HG02571 (cell line): ENCODE data around the gene TRIM7.

Experiments used
- ATAC-seq: cut with Tn5 transposase; IDR thresholded peaks from one replicate; pipeline ENCODE4 v1.9.1; 2021; ENCODE audit warnings: mild to moderate bottlenecking, moderate library complexity; ENCODE audit not compliant: unreplicated experiment

Gene TRIM7

DNA sequence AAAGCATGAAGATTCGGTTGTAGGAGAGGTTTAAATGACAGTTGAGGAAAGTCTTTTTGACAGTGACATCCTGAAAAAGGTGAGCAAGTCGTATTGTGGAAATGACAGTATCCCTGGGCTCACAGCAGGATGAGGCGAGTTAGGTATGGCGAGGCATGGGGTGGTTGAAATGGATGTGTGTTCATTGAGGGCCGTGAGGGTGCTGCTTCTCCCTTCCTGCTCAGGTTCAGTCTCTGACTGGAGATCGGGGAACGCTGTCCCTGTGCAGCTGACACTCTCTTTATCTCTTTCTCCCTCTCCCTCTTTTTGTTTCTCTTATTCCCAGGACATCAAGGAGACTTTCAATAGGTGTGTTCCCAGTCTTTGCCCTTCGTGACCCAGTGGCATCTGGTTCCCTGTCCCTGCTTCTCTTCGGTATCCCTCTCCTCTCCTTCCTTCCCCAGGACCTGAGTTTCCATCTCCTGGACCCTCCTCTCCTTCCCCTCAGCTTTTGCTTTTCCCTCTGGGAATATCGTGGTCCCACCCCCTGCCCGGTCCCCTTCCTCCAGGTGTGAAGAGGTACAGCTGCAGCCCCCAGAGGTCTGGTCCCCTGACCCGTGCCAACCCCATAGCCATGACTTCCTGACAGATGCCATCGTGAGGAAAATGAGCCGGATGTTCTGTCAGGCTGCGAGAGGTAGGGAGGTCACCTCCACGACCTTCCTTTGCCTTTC lies 28.2 kb upstream of the TRIM7 start:
- no peak for ATAC-seq

DNA sequence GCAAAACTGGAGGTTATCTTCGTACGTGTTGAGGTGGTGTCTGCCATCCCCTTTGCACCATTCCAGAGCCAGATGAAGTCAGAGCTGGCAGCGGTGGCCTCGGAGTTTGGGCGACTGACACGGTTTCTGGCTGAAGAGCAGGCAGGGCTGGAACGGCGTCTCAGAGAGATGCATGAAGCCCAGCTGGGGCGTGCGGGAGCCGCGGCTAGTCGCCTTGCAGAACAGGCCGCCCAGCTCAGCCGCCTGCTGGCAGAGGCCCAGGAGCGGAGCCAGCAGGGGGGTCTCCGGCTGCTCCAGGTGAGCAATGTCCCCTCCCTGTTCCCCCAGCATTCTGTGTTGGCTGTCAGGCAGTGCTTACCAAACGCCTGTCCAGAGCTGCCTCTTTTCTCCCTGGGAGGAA lies 27.6 kb upstream of the TRIM7 start:
- no peak for ATAC-seq

DNA sequence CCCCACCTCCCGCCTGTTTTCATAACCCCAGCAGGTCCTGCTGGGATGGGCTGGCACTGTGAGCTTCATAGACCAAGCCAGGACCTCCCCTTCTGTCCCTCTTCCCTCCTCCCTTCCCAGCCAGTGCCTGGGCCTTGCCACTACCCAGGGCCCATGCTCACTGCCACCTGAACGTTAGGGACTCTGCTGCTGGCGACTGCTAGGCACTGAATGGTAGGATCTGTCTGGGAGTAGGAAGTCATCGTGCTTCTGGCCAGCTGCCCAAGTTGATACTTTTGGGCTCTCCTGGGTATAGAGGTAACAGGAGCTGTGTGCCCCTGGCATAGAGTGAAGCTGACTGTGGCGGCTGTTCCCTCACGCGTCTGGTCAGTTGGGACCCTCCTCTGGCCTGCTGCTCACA lies 26.4 kb upstream of the TRIM7 start:
- ATAC-seq: no peak

DNA sequence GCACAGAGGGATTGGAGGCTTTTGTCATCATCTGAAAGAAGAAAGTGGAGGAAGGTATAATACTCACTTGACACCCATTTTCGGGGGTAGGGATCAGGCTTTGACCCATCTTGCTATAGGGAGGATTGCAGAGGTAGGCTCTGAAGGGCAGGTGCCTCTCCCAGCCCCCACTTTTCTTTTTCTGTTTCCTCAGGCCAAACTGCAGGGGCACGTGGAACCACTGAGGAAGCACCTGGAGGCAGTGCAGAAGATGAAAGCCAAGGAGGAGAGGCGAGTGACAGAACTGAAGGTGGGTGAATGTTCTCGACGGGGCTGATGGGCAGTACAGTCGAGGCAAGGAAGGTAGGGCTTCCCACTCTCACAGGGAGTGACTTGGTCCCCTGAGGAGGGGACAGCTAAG lies 25.6 kb upstream of the TRIM7 start:
- ATAC-seq: no peak

DNA sequence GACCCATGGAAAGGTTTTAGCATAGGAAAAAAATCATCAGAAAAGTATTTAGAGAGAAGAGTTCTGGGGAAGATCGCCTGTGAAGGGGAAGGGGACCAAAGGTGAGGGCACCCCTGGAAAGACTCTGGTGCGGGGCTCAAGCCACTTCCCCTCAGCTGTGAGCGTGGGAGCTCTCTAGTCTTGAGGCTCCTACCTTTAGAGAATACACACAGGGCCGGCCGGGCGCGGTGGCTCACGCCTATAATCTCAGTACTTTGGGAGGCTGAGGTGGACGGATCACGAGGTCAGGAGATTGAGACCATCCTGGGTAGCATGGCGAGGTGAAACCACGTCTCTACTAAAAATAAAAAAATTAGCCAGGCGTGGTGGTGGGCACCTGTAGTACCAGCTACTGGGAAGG lies 25.0 kb upstream of the TRIM7 start:
- no peak for ATAC-seq

DNA sequence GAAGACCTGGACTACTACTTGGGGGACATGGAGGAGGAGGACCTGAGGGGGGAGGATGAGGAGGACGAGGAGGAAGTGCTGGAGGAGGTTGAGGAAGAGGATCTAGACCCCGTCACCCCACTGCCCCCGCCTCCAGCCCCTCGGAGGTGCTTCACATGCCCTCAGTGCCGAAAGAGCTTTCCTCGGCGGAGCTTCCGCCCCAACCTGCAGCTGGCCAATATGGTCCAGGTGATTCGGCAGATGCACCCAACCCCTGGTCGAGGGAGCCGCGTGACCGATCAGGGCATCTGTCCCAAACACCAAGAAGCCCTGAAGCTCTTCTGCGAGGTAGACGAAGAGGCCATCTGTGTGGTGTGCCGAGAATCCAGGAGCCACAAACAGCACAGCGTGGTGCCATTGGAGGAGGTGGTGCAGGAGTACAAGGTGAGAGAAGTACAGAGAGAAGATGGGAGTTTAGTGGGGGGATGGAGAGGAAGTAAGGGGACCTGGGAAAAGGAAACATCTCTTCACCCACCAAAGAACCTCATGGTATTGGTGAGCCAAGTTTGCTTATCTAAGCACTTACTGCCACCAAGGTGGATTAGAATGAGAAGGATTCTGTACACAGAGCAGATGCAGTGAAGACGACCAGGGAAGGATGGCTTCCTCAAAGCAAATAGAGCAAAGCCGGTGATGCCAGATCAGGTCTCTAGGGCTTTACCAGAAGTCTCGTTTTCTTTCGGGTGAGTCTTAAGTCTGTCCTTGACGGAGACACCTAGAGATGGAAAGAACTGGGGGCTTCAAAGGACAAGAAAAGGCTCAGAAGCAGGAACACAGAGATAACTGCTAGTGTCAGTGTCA lies 19.6 kb upstream of the TRIM7 start:
- no peak for ATAC-seq

DNA sequence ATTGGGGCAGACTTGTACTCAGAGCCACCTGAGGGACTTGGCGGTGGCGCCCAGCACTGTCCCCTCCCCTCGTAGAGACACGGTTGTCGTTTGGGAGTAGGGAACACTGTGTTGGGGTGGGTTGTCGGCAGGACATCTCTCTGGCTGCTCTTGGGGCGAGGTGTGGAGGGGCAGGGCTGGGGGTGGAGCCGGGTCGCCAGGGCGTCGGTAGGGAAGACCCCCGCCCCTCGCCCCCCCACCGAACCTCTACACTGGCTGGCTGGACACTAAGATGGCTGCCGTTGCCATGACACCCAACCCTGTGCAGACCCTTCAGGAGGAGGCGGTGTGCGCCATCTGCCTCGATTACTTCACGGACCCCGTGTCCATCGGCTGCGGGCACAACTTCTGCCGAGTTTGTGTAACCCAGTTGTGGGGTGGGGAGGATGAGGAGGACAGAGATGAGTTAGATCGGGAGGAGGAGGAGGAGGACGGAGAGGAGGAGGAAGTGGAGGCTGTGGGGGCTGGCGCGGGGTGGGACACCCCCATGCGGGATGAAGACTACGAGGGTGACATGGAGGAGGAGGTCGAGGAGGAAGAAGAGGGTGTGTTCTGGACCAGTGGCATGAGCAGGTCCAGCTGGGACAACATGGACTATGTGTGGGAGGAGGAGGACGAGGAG lies 18.9 kb upstream of the TRIM7 start:
- no peak for ATAC-seq

DNA sequence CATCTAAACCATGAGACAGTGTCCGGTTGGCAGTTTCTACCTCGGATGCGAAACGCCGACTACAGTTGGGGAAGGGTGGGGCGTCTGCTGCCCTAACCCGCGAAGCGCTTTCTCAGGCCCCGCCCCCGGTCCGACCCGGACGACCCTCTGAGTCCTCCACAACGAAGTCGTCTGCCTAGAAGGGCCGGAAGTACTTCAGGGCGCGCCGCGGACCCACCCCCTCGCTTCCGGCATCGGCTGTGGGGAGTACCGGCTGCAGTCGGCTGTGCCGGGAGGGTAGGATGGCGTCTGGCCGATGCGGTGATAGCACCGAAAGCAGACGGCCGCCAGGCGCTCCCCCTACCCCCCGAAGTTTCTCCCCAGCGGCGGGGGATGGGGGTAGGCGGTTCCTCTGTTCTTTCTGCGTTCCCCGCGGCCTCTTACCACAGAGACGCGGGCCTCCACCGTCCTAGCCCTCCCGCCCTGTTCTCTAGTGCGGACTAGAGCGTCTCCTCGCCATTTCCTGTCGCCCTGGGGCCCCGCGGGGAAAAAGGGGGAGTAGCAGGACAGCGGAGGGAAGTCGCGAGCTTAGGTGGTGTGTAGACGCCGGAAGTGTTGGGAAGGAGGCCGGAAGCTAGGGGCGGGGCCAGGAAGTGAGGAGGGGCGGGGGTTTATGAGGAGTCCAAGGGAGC lies 18.2 kb upstream of the TRIM7 start, which contains the start of gene TRIM41:
TSS of gene TRIM41 (plus strand) at position 224 of the 671 bp plus-strand sequence. CDS start 719 bp downstream, outside the sequence.
- ATAC-seq: peak; percentile 66

DNA sequence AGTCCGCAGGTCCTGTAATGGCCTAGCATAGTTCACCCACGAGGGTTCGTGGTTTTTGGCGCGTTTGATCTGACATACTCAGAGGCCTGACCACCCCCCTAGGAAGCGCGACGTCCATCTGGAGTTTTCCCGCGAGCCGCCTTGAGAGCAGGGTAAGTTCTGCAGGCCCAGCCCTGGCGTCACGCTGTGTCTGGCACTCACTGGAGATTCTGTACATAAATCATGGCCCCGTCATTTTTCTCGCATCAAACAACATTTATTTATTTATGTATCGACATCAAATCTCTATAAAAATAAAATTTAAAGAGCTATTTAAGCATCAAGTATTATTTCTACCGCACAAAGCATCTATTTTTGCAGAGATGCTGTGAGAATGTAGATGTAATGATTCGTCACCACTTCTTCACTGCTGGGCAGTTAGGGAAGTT lies 17.6 kb upstream of the TRIM7 start:
- no peak for ATAC-seq

DNA sequence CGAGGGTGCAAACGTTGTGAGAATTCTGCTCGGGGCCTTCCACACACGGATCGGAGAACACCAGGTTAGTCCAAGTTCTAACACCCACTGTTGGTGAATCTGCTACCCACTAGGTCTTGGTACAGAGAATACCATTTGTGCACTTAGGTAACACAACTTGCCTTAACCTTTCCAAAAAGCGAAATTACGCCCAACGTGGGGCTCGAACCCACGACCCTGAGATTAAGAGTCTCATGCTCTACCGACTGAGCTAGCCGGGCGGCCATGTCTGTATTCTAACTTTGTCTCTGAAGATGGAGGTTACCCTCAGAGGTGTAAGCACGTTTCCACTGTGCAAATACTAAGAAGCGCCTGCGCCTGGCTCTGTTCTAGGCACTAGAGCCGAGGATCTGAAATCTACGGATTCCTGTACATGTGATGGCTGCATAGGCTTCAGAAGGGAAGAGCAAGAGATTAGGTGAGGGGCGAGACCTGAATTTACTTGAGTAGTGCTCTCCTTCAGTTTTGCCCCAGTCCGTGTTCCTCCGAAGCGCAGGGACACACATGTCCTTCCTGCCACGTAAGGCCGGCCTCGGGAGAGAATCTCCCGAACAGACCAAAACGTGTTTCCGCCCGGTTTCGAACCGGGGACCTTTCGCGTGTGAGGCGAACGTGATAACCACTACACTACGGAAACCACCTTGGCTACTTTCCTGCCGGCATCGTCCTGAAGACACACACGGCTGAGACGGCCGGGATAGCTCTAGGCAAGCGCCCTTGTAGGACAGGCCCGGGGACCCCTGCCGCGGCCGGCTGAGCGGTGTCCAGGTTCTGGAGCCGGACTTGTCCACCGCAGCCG lies 17.0 kb upstream of the TRIM7 start:
- peak; percentile 28 for ATAC-seq

DNA sequence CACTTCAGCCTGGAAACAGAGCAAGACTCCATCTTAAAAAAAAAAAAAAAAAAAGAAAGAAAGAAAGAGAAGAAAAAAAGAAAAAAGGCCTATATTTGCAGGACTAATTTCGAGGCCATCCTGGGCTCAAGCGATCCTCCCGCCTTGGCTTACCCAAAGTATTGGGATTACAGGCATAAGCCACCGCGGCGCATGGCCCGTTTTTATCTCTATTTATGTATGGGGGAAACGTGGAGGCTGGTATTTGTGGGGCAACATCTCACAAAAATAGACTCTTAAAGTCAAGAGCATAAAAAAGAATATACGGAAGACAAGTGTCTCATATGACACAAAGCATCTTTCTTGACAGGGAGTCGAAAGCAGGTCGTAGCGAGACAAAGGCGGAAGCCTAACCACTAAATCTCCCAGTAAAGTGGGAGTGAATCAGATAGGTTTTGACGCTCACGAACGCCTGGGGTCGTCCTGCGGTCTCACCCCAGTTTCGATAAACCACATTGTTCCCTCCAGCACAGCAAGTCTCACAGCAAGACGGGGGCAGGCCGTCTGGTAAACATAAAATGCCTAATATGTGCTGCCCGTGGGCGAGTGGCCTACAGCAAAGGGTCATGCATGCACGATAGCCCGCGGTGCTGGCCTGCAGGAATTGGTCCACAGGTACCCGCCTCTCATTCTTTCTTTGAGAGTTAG lies 16.3 kb upstream of the TRIM7 start:
- no peak for ATAC-seq

DNA sequence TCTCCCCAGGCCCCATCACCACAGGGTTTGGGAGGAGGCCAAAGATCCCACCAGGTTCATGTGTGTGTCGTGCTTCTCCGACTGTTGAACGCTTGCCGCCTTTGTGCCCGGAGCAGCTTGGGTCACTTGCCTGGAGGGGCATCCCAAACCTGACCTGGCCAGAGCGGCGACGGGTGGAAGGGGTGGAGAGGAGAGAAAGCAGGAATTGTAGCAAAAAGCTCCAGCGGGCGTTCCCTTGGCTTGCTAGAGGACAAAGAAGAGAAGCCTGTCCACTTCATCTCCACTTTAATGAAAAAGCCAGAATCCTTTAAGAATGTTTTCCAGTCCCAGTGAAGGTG lies 15.2 kb upstream of the TRIM7 start:
- no peak for ATAC-seq

DNA sequence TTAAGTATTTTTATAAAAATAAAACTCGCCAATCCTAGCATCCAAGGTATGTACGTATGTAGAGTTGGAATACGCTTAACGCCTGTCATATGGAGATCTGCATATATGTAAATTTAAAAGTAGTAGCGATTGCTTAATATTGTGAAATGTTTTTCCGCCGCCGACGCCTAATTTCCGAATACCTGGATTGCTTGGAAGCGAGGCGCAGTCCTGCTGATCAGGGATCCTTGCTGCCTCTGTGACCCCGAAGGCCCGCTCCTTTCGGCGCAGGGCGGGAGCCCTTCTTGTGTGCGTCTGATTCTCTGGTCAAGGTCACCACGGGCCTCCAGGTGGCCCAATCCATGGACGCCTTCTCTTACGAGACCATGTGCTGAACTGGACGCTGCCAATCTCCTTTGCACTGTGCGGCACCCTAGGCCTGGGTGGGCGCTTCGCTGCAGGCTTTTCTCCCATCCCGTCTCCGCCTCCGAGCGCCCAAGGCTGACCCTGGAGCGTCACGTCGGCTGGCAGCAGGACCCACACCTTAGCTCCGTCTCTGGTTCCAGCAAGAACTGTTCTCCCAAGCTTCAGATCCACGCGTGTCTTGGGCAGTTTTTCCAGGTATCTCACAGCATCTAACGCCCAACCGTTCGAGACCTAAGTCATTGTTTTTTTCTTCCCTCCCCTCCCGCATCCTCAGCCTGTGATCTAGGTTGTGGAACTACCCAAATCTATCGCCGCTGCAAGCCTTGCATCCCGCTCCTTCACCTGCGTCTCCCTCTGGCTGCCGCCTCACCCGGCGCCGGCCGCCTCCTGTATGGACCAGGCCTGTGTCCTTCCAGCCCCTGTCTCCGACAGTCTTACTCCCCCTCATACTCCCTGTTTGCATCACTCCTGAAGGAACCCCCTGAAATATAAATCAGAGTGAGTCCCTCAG lies 14.5 kb upstream of the TRIM7 start:
- no peak for ATAC-seq

DNA sequence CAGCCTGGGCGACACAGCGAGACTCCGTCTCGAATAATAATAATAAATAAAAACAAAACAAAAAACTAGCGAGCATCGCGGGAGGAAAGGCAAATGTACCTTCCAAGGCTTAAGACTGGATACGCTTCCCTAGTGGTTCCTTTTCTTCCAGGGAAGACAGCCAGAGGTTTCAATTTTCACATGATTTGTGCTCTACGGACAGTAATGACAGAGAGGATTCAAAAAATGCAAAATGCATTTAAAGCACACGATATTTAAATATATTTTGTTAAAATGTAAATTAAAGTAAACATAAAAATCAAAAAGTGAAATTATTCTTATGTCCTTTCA lies 13.8 kb upstream of the TRIM7 start:
- ATAC-seq: no peak

DNA sequence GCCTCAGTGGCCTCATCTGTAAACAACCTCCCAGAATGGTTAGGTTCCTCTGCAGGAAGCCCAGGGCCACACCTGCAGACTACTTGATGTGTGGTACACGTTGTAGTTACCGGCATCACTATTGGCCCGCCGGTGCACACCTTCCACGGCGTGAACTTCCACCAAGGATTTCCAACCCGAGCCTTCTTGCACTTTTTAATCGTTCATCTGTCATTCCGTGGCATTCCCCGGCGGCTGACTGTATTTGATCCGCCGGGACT lies 12.7 kb upstream of the TRIM7 start:
- ATAC-seq: no peak

DNA sequence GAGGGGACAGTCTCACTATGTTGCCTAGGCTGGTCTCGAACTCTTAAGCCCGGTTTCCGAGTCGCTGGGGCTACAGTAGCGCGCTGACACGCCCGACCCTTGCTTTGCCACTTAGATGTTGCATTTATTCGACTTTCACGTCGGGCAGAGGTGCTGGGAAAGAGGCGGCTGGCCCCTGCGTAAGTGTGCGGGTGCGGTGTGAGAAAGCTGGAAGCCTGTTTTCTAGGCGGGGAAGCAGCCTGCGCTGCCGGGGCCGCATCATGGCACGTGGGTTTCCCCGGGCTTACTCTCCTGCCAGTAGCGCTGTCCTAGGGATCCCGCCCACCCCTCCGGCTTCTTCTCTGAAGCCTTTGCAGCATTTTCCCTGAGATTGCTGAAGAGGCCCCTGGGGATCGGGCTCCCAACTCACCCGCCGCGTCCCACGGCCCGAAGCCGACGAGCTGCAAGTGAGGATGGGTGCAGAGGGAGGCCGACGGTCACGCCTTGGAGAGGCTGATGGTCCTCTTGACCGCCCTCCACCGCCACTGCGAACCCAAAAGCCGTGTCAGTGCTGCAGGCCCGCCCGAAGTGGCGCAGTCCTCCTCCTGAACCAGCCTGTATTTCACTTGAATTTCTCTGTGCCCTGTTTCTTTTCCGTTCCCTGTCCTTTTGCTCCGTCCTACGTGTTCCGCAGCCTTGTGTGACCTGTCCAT lies 12.3 kb upstream of the TRIM7 start:
- ATAC-seq: no peak

DNA sequence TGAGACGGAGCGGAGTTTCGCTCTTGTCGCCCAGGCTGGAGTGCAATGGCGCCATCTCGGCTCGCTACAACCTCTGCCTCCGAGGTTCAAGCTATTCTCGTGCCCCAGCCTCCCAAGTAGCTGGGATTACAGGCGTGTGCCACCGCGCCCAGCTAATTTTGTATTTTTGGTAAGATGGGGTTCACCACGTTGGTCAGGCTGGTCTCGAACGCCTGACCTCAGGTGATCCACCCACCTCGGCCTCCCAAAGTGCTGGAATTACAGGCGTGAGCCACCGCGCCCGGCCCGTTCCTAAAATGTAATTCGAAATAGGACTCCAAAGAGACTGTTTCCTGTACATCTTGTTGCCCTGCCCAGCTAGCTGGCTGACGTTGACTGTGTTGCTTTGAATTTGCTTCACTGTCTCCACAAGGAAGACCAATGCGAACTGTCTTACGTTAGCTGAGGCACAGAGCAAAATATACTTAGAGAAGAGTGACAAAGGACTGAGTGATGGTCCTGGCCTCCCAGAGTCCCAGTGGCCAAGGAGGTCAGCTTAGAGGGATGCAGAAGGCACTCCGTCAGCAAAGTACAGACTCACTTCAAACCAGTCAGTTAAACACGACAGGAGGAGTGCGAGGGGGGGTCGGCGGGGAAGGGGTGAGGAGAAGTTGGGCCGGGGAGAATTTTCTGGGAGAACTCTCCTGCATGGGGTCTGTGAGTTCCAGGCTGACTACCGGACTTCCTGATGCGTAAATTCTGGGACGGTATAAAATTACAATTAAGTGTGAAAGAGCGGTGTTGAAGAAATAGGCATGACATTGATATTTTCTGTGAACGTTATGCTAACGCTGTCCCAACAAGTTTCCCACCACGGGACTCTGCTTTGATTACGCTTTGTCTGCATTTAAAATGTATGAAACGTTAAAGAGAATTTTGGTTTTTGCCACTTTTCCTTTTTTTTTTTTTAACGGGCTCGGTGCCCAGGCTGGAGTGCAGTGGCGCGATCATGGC lies 11.3 kb upstream of the TRIM7 start:
- no peak for ATAC-seq
